K562 (cell line): ENCODE results near the gene CDHR2. TPM values are rescaled to one million over a fixed set of nuclear protein-coding genes. Genes with fewer than 3 reads are reported as not detected.

Experiments used
- BRD4 ChIP-seq: fragments of 200-600 bp; sonication (generic); IDR thresholded peaks from 2 replicates; pipeline ENCODE4 v1.6.1; 2017; ENCODE audit warnings: inconsistent platforms
- CXXC5 ChIP-seq: fragments of 250-450 bp; sonication (Bioruptor Pico); IDR thresholded peaks from 2 replicates; pipeline ENCODE4 v1.8.0; 2022; ENCODE audit warnings: inconsistent platforms, mild to moderate bottlenecking, moderate library complexity
- DNMT1 ChIP-seq: fragments of 450-650 bp; IDR thresholded peaks from 2 replicates; pipeline ENCODE4 v1.6.1; 2016; ENCODE audit warnings: antibody characterized with exemption, mild to moderate bottlenecking
- ETV6 ChIP-seq, 3 experiments: fragments of 150-350 bp in 1 of 3; sonication (generic) in 1 of 3; formaldehyde crosslinking in 1 of 3; IDR thresholded peaks; 2 replicates each; pipeline versions ENCODE4 v1.6.1 to v1.8.0; 2014 to 2022; ENCODE audit warnings: borderline replicate concordance in 2 of 3, low read depth in 2 of 3, antibody characterized with exemption in 1 of 3, low read length in 1 of 3, mild to moderate bottlenecking in 1 of 3, missing genetic modification reagents in 1 of 3
- HDAC3 ChIP-seq: fragments of 450-650 bp; IDR thresholded peaks from 2 replicates; pipeline ENCODE4 v1.6.1; 2018; ENCODE audit warnings: borderline replicate concordance, mild to moderate bottlenecking, moderate library complexity; ENCODE audit not compliant: partially characterized antibody
- MAFK ChIP-seq: IDR thresholded peaks from 2 replicates; pipeline ENCODE4 v1.6.1; 2011; ENCODE audit warnings: low read length, improper control_type of control experiment
- MAZ ChIP-seq, 2 experiments: fragments of 450-650 bp in 1 of 2; sonication (generic) in 1 of 2; formaldehyde crosslinking; IDR thresholded peaks in 1 of 2; conservative IDR thresholded peaks in 1 of 2; 2 replicates each; pipeline versions ENCODE4 v1.4.0 to v1.5.0; 2020; ENCODE audit warnings: mild to moderate bottlenecking in 1 of 2, missing genetic modification reagents in 1 of 2
- MECOM ChIP-seq: fragments of 250-450 bp; sonication (Bioruptor Pico); IDR thresholded peaks from 2 replicates; pipeline ENCODE4 v1.8.0; 2022; ENCODE audit warnings: inconsistent platforms
- POLR2G ChIP-seq: fragments of 200-400 bp; formaldehyde crosslinking; IDR thresholded peaks from 2 replicates; pipeline ENCODE4 v1.6.1; 2017; ENCODE audit warnings: low read depth, mild to moderate bottlenecking, antibody characterized with exemption, low read length, moderate library complexity
- TAL1 ChIP-seq: fragments of 450-650 bp; IDR thresholded peaks from 2 replicates; pipeline ENCODE4 v1.6.1; 2016; ENCODE audit warnings: mild to moderate bottlenecking
- XRCC5 ChIP-seq: fragments of 200-400 bp; formaldehyde crosslinking; IDR thresholded peaks from 2 replicates; pipeline ENCODE4 v1.6.1; 2017; ENCODE audit warnings: low read depth, mild to moderate bottlenecking, low read length
- ZFP36 ChIP-seq: fragments of 150-350 bp; IDR thresholded peaks from 2 replicates; pipeline ENCODE4 v1.6.1; 2018; ENCODE audit warnings: low read length, low read depth; ENCODE audit not compliant: partially characterized antibody
- ZNF134 ChIP-seq: fragments of 250-450 bp; sonication (Bioruptor Pico); conservative IDR thresholded peaks from 2 replicates; pipeline ENCODE4 v1.4.0; 2020
- ZNF165 ChIP-seq: fragments of 250-450 bp; sonication (Bioruptor Pico); IDR thresholded peaks from 2 replicates; pipeline ENCODE4 v1.4.0; 2020; ENCODE audit warnings: borderline replicate concordance
- ZNF239 ChIP-seq: fragments of 250-450 bp; sonication (Bioruptor Pico); IDR thresholded peaks from 2 replicates; pipeline ENCODE4 v1.4.0; 2020; ENCODE audit warnings: mild to moderate bottlenecking
- ZNF3 ChIP-seq: fragments of 250-450 bp; sonication (Bioruptor Pico); IDR thresholded peaks from 2 replicates; pipeline ENCODE4 v1.5.0; 2021; ENCODE audit warnings: mild to moderate bottlenecking, moderate library complexity
- polyA plus RNA-seq, 8 experiments: library from polyadenylated mRNA; depleted of rRNA in 4 of 8; stranded (reverse) in 5 of 8; unstranded in 3 of 8; fragments of >200 nt; fragmentation: Nextera tagmentation in 2 of 8; fragmentation: Illumina TruSeq in 1 of 8; extraction: Ambion mirVana in 2 of 8; extraction: Trizol in 1 of 8; gene quantifications; 2 replicates each; pipeline versions ENCODE4 v1.2.1 to v1.2.3, GENCODE V29; 2011 to 2014; ENCODE audit warnings: inconsistent platforms in 1 of 8, missing spikeins in 1 of 8
- total RNA-seq, 7 experiments: library from RNA; depleted of rRNA in 6 of 7; stranded (reverse); fragments of >200 nt in 6 of 7; fragmentation: Illumina TruSeq in 2 of 7; extraction: Trizol in 2 of 7; gene quantifications; 2 replicates each; pipeline versions ENCODE4 v1.2.1 to v1.2.3, GENCODE V29; 2011 to 2021; ENCODE audit warnings: low replicate concordance in 1 of 7
- TF ChIP-seq, protein P1 (sequence below): sonication (generic); formaldehyde crosslinking; IDR thresholded peaks from 2 replicates; pipeline ENCODE4 v1.9.0; 2022; ENCODE audit warnings: mild to moderate bottlenecking, missing genetic modification reagents
- TF ChIP-seq, protein P2 (sequence below): IDR thresholded peaks from 2 replicates; pipeline ENCODE4 v1.6.1; 2012; ENCODE audit warnings: low read depth, low read length, improper control_type of control experiment, borderline replicate concordance
- TF ChIP-seq, protein P3 (sequence below): fragments of 450-650 bp; IDR thresholded peaks from 2 replicates; pipeline ENCODE4 v1.6.1; 2017; ENCODE audit warnings: antibody characterized with exemption, mild to moderate bottlenecking

Gene CDHR2
- total and polyA plus RNA-seq, 9 of the 15 experiments (the other 6 are each of a cell fraction or from before 2014, with no cell fraction given), result 0.01 to 0.62 (median 0.09) TPM; not detected in 2

DNA sequence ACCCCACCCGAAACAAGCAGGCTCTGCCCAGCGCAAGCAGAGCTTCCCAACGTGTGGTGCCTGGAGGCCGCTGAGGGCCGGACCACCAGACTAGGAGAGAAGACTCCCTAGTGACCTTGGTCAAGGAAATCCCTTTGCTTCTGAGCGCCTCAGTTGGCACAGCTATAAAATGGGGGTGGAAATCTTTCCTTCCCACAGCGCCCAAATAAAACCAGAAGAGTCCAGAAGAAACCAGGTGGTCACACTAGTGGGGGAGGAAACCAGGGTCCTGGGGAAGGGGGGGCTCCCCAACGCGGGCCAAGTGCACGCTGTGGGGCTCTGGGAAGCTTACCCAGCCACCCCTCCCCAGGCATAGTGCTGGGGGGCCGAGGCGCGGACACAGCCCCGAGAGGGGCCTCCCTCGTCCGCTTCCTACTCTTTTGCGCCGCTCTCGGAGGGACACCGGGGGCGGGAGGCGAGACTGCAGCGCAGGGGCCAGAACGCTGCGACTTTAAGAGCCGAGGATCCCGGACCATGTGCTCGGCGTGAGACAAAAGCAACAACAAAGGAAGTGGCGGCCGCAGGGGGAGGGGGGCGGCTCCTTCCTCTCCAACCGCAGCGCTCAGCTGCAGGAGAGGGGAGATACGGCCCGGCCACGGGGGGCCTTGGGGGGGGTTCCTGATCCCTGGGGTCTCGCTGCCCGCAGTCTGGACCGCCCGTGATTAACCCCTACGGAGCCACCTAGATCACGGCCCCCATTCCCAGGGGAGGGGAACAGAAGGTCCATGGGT lies 12.8 kb upstream of the CDHR2 start (continued):
- TF ChIP-seq ZFP36 (no peak), XRCC5 (no peak), POLR2G (peak; percentile 67), DNMT1 (no peak), CXXC5 (peak; percentile 32), BRD4 (no peak), ZNF239 (no peak), MAFK (no peak), ZNF165 (CRISPR knock-in tag) (no peak), TAL1 (no peak), ZNF134 (CRISPR knock-in tag) (no peak), MECOM (CRISPR knock-in tag) (no peak), ZNF3 (CRISPR knock-in tag) (no peak), MAZ (CRISPR knock-in tag; conservative IDR thresholded peaks at IDR 0.05 in 1 of 2, IDR thresholded peaks at IDR 0.05 in 1 of 2) (peak in 1 of 2 experiments; percentile 61; a peak in 2 of 4 replicates), ETV6 (IDR thresholded peaks at IDR 0.05; ENCODE audit: borderline replicate concordance in 1 of 2, low read depth in 2 of 2, low read length in 1 of 2) (no peak), ETV6 (CRISPR knock-in tag; IDR thresholded peaks at IDR 0.05; ENCODE audit: borderline replicate concordance) (no peak), HDAC3 (no peak)
- TF ChIP-seq, protein P1, sequence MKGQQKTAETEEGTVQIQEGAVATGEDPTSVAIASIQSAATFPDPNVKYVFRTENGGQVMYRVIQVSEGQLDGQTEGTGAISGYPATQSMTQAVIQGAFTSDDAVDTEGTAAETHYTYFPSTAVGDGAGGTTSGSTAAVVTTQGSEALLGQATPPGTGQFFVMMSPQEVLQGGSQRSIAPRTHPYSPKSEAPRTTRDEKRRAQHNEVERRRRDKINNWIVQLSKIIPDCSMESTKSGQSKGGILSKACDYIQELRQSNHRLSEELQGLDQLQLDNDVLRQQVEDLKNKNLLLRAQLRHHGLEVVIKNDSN (CRISPR knock-in tag), result peak; percentile 44; the same call in 1 of the 2 replicates
- TF ChIP-seq, protein P2, sequence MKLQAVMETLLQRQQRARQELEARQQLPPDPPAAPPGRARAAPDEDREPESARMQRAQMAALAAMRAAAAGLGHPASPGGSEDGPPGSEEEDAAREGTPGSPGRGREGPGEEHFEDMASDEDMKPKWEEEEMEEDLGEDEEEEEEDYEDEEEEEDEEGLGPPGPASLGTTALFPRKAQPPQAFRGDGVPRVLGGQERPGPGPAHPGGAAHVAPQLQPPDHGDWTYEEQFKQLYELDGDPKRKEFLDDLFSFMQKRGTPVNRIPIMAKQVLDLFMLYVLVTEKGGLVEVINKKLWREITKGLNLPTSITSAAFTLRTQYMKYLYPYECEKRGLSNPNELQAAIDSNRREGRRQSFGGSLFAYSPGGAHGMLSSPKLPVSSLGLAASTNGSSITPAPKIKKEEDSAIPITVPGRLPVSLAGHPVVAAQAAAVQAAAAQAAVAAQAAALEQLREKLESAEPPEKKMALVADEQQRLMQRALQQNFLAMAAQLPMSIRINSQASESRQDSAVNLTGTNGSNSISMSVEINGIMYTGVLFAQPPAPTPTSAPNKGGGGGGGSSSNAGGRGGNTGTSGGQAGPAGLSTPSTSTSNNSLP, result no peak
- TF ChIP-seq, protein P3, sequence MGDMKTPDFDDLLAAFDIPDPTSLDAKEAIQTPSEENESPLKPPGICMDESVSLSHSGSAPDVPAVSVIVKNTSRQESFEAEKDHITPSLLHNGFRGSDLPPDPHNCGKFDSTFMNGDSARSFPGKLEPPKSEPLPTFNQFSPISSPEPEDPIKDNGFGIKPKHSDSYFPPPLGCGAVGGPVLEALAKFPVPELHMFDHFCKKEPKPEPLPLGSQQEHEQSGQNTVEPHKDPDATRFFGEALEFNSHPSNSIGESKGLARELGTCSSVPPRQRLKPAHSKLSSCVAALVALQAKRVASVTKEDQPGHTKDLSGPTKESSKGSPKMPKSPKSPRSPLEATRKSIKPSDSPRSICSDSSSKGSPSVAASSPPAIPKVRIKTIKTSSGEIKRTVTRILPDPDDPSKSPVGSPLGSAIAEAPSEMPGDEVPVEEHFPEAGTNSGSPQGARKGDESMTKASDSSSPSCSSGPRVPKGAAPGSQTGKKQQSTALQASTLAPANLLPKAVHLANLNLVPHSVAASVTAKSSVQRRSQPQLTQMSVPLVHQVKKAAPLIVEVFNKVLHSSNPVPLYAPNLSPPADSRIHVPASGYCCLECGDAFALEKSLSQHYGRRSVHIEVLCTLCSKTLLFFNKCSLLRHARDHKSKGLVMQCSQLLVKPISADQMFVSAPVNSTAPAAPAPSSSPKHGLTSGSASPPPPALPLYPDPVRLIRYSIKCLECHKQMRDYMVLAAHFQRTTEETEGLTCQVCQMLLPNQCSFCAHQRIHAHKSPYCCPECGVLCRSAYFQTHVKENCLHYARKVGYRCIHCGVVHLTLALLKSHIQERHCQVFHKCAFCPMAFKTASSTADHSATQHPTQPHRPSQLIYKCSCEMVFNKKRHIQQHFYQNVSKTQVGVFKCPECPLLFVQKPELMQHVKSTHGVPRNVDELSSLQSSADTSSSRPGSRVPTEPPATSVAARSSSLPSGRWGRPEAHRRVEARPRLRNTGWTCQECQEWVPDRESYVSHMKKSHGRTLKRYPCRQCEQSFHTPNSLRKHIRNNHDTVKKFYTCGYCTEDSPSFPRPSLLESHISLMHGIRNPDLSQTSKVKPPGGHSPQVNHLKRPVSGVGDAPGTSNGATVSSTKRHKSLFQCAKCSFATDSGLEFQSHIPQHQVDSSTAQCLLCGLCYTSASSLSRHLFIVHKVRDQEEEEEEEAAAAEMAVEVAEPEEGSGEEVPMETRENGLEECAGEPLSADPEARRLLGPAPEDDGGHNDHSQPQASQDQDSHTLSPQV, result no peak; the same call in 1 of the 2 replicates
